Stimulated activated CD8-positive, alpha-beta memory T cell treated with anti-CD3 and anti-CD28 coated beads, Interleukin-15, amount 100 ng/mL, for 4 hours (primary cell): ENCODE data around the gene MS4A4E.
"Not testable (repeated sequence)": the region's sequence is repeated elsewhere in the genome, so short reads cannot be mapped to it uniquely, and the experiment has no call there.

Source experiments
- DNase-seq, 2 donors: peaks; one replicate each; pipeline ENCODE4 v3.0.0-alpha.2; 2020; ENCODE audit warnings: low read depth in 2 of 2

The MS4A4E gene

DNA sequence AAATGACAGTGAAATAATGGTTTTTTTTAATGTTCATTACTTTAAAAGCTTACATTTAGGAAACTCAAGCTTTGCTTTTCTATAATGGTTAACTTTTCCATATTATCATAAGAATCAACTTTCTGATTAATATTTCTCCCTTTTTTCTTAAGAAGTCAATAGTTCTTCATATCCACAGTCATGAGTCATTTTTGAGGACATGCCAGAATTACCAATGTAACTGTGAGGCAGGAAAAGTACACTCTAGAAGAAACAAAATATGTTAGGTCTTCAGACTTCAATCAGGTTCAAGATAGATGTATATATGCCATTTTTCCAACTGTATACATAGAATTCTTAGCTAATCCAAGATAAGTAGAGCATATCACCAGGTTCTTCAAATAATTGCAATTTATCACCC lies 70.9 kb downstream of the MS4A4E start:
- no peak for DNase-seq

DNA sequence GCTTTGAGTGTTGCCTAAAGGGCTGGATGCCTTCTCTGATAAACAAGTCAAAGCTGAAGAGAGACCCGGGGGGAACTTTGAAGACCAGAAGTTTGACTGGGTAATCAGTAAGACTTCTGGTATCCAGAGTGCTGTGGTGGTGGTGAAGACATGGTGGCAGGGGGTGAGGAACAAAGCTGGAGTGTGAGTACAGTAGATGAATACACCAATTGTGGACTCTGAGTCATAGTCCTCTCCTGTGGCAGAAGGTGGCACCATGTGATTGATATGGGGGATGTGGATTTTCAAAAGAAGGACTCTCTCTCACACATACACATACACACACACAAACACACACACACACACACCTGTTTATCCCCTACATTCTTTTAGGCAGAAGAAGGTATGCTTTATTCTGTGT lies 72.4 kb downstream of the MS4A4E start:
- DNase-seq, result no peak

DNA sequence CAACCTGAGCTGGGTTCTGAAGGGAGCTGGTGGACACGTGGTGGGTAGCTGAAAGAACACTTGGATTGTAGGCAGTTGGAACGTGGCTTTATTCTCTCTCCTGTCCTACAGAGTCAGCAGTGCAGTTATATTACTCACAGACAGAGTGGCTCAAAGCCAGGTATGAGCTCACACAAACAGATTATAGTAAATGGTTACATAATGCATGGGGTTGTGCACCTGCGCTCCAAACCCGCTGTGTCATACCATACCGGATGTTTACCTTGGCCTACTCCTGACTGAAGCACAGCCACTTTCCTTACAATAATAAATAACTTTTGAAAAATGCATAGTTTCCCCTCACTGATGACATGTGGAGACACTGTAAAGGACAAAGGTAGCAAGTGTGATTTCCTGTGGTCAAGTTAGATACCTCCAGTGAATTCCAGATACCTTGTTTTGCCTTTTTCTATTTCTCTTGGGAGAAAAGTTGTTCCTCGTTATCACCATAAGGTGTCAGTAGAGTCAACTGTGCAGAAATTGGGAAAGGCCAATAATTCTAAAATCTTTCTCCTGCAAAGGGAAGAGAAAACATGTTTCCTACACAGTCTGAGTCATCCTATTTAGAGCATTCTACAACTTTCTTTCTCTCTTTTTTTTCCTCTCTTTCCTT lies 73.5 kb downstream of the MS4A4E start:
- DNase-seq, result no peak

DNA sequence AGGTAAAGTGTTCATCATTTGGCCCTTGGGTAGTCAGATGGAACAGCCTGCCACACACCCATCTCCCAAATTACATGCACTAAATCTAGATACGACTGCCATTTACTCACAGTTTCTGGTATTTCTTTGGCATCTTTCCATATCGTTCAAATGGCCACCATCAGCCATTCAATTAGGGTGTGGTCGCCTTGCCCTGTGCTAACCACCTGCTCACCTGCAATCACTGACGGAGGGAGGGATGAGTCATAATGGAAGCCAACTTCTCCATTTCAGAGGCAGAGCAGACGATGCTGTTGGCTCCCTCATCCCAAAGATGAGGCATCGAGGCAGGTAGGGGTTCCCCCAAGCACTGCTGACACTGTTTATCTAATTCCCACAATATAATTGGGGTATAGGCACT lies 74.6 kb downstream of the MS4A4E start:
- DNase-seq, result no peak

DNA sequence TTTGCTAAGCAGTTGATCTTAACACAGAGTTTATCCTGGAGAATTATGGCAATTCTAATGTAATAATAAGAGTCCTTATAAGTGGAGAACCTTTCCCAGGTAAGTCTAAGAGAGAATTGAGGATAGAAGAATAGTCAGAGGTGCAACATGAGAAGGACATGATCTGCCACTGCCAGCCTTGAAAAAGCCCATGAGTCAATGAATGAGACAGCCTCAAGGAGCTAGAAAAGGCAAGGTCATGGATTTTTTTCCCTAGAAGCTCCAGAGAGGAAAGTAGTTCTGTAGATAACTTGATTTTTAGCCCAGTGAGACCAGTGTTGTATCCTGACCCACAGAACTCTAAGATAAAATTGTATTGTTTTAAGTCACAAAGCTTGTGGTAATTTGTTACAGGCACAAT lies 77.0 kb downstream of the MS4A4E start:
- no peak for DNase-seq

DNA sequence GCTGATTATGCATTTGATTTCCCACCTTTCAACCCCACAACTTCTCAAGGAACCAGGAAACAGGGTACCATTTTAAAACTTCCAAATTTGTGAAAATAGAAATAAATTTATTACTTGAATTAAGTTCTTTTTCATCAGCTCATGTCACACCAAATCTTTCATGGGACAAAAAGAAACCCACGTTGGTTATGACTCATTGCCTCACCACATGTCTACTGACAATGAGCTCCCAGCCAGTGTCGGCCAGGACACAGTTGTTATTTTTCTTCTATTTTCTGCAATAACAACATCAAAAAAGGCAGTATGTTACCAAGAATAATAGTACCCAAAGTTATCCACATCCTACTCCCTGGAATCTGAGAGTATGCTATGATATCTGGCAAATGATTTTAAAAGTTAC lies 77.4 kb downstream of the MS4A4E start:
- no peak for DNase-seq

DNA sequence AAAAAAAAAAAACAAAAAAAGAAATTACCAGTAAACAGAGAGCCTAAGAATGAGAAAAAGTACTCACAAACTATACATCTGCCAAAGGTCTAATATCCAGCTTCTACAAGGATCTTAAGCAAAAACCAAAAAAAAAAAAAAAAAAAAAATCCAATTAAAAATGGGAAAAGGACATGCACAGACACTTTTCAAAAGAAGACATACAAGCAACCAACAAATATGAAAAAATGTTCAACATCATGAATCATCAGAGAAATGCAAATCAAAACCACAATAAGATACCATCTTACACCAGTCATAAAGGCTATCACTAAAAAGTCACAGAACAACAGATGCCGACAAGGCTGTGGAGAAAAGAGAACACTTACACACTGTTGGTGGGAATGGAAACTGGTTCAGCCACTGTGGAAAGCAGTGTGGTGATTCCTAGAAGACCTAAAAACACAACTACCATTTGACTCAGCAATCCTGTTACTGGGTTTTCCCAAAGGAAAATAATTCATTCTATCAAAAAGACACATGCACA lies 78.3 kb downstream of the MS4A4E start:
- DNase-seq, result no peak

DNA sequence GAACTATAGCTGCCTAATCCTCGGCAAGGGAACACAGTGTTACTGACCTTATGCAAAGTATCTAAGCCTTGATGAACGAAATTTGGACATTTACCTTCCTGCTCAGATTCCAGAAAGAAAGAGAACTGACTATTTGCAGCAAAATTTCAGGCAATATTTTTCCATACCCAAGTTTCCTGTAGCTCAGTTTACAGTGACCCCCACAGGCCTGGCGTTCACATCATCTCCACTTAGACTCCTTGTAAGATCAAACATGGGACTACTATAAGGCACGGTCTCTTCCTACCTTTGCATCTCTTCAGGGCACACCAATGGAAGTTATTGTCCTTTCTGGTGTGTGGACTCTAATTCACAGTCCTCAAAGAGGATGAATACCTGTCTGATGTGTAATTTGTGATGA lies 81.2 kb downstream of the MS4A4E start:
- DNase-seq, result no peak

DNA sequence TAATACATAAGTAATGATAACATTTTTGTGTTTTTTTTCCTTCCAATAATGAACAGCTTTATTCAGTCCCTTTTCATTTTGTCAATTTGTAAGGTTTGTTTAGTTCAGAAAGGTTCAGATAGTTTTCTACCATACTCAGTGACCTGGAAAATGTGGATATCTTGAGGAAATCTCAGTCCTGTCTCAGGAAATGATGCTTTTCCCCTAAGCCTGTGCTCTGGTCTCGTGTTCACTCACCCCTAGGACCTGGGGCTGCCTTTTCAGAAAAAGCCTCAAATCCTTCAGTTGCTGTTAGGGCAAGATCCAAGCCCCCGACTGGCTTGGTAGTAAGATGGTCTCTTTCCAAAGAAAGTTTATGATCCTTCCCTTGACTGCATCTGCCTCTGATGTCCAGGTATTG lies 81.8 kb downstream of the MS4A4E start:
- DNase-seq, result no peak

DNA sequence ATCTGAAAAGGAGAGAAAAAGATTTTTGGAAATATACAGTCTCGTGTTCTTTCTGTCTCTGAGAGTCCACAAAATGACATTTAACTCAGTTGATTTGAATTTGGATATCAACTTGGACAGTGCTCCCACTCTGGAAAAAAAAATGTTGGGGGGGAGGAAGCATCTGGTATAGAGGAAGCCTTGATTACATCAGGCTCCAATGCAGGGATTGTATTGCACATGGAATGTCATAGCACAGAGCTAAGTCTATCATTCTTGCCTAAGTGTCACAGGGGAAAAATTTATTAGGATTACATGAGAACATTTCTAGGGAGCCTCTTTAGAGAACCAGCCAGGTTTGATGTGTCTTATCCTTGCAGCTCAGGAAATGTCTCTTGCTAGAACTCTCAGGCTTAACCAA lies 83.1 kb downstream of the MS4A4E start:
- DNase-seq, result no peak

DNA sequence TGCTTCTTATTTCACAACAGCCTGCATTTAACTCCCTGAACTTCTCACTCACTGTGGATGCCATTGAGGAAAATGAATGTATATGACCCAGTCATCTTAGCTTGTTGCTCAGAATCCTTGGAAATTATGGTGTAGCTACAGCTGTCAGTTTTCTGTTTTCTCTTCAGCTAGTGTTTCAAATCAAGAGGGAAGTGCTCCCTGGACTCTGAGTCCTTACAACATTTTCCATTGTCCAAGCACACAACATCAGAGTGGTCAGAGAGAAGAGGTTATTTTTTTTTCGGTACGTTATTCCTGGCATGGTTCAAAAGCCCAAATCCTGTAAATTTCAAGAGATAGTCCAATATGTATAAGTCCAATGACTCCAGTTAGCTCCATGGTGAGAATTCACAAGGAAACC lies 83.7 kb downstream of the MS4A4E start:
- no peak for DNase-seq

DNA sequence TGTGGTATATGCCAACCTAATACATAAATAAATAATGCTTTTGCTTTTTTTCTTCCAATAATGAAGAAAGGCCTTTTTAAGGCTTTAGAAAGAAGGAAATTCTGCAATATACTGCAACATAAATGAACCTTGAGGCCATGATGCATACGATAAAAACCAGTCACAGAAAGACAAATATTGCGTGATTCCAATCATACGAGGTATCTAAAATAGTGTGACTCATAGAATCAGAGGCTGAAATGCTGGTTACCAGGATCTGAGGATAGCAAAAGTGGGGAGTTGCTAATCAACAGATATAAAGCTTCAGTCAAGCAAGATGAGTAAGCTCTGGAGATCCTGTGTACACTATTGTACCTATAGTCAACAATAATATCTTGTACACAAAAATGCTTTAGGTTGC lies 84.3 kb downstream of the MS4A4E start:
- no peak for DNase-seq

DNA sequence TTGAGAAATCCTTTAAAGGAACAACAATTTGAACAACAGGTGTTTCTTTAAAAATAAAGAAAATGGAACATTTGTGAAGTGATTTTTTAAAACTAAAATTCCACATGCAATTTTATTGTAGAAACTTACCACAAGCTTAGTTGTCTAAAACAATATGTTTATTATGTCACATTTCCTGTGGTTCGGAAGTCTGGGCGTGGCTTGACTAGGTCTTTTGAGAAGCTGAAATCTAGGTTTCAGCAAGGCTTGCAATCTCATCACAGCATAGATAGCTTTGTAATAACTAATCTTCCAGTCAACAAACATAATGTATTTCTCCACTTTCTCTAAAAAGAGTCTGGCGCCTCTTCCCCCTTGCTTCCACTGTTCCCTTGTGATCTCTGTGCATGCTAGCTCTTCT lies 87.0 kb downstream of the MS4A4E start:
- no peak for DNase-seq

DNA sequence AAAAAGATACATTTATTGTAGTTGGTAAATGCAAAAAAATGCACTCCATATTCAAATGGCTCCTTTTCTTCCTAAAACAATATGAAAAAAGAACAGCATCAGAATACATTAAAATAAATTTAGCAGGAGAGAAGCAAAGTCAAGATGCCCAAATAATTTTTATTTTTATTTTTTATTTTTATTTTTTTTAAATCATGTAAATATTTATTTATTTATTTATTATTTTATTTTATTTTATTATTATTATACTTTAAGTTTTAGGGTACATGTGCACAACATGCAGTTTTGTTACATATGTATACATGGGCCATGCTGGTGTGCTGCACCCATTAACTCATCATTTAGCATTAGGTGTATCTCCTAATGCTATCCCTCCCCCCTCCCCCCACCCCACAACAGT lies 90.2 kb downstream of the MS4A4E start:
- DNase-seq, result not testable (repeated sequence)

DNA sequence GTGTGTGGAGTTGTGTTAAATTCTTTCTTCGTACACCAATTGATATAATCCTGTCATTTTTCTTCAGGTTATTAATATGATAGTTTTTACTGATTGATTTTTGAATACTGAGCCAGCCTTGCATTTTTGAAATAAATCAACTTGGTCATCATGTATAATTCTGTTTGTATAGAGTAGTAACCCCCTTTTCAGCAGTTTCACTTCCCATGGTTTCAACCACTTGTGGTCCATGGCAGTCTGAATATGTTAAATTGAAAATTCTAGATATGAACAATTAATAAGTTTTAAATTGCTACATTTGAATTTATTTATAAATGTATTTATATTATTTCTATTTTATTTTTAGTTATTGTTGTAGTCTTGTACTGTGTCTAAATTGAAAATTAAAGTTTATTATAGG lies 92.7 kb downstream of the MS4A4E start:
- DNase-seq, result no peak
